NOMO-1 (cell line): ENCODE measurements around the gene CASR.
A peak's percentile ranks its signal among the peaks of the same experiment; 100 is the strongest.

Experiments used
- DNase-seq, 2 experiments: peaks; one replicate each; lab custom pipeline; 2025; ENCODE audit not compliant: unreplicated experiment in 2 of 2; lab: John Stamatoyannopoulos, UW

Gene CASR

GRCh38 chr3:122253581-122253980 lies 70.1 kb downstream of the CASR start:
- DNase-seq = peak in 1 of 2 experiments; percentile 70

- DNase-seq = peak in 1 of 2 experiments; percentile 76
Measured at GRCh38 chr3:122255757-122256439, 72.4 kb downstream of the CASR start.

GRCh38 chr3:122257644-122258364 lies 74.3 kb downstream of the CASR start:
- peak in 1 of 2 experiments; percentile 18 for DNase-seq

- peak; percentile 61 to 79 for DNase-seq
Measured at GRCh38 chr3:122258757-122259371, 75.4 kb downstream of the CASR start.

GRCh38 chr3:122260206-122260605 lies 76.7 kb downstream of the CASR start:
- peak in 1 of 2 experiments; percentile 31 for DNase-seq

- DNase-seq = no peak
Measured at GRCh38 chr3:122263058-122263457, 79.6 kb downstream of the CASR start.

GRCh38 chr3:122263974-122264588 lies 80.6 kb downstream of the CASR start:
- DNase-seq = peak; percentile 44 to 66

GRCh38 chr3:122265957-122266356 lies 82.5 kb downstream of the CASR start:
- DNase-seq = peak; percentile 41 to 63

GRCh38 chr3:122268257-122269024 lies 85.0 kb downstream of the CASR start:
- no peak for DNase-seq

- no peak for DNase-seq
Measured at GRCh38 chr3:122269045-122269444, 85.6 kb downstream of the CASR start.

- peak; percentile 56 to 91 for DNase-seq
Measured at GRCh38 chr3:122271246-122271898, 87.9 kb downstream of the CASR start.

GRCh38 chr3:122272879-122273278 lies 89.4 kb downstream of the CASR start:
- peak; percentile 44 to 90 for DNase-seq

- peak in 1 of 2 experiments; percentile 1 for DNase-seq
Measured at GRCh38 chr3:122273498-122273897, 90.0 kb downstream of the CASR start.

GRCh38 chr3:122281891-122282290 lies 98.4 kb downstream of the CASR start:
- DNase-seq = no peak

- DNase-seq = no peak
Measured at GRCh38 chr3:122283796-122284445, 100.5 kb downstream of the CASR start.

GRCh38 chr3:122284486-122284885 lies 101.0 kb downstream of the CASR start:
- DNase-seq = no peak

- DNase-seq = no peak
Measured at GRCh38 chr3:122294359-122294758, 110.9 kb downstream of the CASR start.

- peak; percentile 85 to 90 for DNase-seq
Measured at GRCh38 chr3:122295266-122296062, 112.0 kb downstream of the CASR start.

- DNase-seq = no peak
Measured at GRCh38 chr3:122298239-122298638, 114.8 kb downstream of the CASR start.
